NK-92 (cell line): ENCODE measurements around the gene COP1.

ENCODE experiments used
- DNase-seq: peaks from one replicate; lab custom pipeline; 2025; ENCODE audit not compliant: unreplicated experiment; lab: John Stamatoyannopoulos, UW

The COP1 gene

DNA sequence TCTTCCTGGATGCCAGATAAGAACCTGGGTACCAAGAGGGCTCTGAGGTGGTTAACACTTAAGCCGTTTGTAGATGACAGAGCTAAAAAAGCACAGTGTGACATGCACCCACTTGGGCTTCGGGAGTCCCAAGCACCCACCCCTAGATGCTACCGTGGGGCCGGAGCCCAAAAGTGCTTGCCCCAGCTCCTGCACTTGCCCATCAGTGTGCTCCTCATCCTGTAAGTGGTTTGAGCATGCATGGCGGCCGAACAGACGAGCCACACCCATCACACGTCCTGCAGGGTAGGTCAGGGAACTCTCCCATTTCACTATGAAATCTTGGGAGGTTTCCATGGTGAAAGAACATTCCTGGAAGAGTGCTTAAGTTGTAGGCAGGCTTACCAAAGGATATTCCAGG lies 304.8 kb downstream of the COP1 start:
- no peak for DNase-seq

DNA sequence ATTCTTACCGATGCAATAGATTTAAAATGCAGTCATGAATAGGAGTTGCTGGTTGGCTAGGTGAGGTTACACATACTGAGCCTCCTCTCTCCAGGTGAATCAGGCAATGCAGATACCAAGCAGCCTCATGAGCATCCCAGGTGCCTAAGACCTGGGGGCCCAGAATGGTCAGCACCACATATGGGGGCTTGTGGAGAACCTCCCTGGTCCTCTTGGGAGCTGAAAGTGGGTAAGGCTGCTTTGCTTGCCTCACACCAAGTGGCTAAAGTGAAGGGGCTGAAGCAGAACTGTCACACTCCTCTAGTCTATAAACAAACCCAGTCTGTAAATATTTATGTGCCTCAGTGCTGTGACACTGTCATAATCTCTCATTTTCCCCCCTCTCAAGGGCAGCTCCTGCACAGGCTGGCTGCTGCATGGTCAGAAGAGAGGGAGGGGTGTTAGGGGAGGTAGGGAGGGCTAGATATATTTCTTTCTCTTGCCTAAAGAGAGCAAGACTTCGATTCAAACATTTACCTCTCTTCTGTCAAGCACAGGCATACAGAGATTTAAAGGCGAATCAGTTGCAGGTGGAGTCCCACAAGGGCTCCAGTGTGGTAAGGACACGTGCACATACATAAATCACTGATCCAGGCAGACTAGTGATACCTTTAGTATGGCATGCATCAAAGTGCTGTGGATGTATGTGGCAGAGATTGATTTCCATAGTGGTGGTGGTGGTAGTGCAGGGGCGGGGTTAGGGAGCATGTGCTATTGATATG lies 305.8 kb downstream of the COP1 start:
- no peak for DNase-seq

DNA sequence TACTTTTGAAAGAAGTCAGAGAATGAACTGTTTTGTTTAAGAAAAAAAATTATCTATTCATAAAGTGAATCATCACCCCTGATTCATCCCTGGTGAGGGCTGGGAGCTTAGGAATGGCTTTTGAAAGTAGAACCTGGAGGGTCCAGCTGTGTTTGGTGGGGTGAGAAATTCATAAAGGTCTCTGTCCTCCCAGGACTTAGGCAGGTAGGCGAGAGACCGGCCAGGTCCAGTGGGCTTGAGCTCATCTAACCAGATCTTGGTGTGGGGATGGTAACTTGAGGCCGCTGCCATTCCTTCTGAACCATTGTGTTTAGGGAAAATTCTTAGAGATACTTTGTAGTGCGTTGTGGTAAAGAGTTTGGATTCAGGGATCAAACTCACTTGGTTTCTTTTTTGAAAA lies 306.9 kb downstream of the COP1 start:
- no peak for DNase-seq

DNA sequence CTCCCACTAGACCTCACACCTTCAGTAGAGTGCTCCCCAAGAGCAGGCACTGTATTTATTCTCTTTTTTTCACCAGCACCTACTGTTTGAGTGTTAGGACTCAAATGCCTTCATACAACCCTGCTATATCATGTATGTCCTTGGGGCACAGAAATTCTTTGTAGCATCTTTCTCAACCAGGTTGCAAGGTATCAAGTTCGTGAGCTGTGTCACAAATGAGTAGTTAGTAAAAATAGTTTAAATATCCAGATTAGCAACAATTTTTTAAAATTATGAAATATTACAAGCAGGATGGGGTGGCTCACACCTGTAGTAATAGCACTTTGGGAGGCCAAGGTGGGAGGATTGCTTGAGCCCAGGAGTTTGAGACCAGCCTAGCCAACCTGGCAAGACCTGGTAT lies 311.1 kb downstream of the COP1 start:
- no peak for DNase-seq
